GM19043 (cell line): ENCODE results near the gene EPAS1.

Experiments
- ATAC-seq: cut with Tn5 transposase; IDR thresholded peaks from one replicate; pipeline ENCODE4 v1.9.1; 2021; ENCODE audit warnings: low read depth; ENCODE audit not compliant: unreplicated experiment

Gene EPAS1

DNA sequence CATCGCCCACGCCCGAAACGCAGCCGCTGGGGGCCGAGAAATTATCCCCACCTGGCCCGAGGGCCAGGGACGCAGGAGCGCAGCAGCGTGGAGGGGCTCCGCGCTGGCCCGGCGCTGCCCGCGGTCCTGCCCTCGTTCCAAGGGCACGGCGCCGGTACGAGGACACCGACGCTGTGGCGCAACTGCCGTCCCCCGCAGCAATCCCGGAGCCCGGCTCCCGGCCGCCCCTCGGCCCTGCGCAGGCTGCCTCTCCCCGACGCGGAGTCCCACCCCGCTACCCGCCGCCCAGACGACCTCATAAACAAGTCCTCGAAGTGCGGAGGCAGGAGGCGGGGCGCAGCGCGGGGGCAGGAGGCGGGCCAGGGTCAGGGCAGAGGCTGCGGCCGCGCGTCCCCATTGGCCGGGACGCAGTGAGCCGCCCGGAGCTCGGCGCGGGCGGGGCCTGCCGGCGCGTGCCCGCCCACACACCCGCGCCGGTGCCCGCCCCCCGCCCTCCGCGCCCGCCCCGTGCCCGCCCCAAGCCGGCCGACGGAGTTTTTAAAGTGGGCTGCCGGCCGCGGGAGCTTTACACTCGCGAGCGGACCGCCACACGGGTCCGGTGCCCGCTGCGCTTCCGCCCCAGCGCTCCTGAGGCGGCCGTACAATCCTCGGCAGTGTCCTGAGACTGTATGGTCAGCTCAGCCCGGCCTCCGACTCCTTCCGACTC is at the start of gene EPAS1:
EPAS1 (plus strand) TSS at position 568 of the 706 bp plus-strand sequence. CDS start 505 bp downstream, outside the sequence.
- peak; percentile 84 for ATAC-seq

DNA sequence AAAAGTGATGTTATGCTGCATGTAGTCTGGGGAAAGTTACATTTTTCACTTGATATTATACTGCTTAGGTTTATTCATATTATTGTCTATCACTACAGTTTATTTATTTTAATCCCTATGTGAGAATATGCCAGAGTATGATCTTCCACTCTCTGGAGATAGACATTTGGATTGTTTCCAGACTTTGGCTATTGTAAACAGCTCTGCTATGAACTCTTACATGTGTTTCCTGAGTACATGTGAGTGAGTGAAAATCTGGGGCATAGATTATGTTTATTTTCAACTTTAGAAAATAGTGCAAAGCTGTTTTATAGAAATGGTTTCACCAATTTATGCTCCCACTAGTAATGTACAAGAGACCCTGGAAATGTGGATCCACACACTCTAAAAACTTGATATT is 49.0 kb upstream of the EPAS1 start:
- no peak for ATAC-seq

DNA sequence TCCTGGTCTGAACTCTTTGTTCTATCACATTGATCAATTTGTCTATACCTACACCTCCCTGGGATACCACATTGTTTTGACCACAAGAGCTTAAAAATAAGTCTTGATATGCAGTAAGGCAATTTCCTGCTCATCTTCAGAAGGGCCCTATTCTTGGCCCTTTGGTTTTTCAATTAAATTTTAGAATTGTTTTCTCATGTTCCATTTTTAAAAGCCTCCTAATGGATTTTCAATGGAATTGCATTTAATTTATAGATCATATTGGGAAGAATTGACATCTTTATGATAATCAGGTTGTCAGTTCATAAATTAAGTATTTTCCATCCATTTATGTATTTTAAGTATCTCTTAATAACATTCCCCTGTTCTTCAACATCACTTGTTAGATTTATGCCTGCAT is 47.6 kb upstream of the EPAS1 start:
- no peak for ATAC-seq

DNA sequence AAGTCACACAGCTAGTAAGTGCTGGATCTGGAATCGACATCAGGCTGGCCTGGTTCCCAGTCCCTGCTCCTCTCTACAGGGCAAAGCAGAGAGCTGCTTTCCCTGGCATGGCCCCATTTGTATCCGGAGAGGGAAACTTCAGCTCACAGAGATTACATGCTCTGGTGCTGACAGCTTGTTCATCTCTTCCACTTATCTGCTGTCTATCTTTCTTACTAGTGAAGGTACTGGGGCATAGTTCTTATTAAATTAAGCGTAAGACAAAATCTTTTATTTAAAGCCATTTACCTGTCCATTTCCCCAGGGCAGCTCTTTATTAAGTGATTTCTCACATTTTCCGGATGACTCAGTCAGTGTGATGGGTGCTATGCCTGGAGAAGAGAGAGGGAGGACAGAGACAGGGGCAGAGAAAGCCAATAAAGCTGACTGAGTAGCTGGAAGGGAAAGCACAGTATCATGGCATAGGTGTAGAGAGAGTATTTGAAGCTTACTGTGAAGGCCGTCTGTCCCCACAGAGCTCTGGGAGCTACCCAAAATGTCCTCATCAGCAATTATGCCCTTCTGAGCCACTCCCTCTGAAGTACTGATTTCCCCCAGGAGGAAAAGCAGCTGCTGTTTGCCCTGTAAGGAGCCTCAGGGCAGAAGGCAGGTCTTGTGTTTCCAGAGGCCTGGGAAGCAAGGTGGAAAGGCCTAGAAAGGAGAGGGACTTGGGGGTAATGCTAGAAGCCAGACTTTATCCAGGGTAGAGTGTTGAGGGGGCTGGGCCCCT is 44.1 kb upstream of the EPAS1 start:
- ATAC-seq: no peak

DNA sequence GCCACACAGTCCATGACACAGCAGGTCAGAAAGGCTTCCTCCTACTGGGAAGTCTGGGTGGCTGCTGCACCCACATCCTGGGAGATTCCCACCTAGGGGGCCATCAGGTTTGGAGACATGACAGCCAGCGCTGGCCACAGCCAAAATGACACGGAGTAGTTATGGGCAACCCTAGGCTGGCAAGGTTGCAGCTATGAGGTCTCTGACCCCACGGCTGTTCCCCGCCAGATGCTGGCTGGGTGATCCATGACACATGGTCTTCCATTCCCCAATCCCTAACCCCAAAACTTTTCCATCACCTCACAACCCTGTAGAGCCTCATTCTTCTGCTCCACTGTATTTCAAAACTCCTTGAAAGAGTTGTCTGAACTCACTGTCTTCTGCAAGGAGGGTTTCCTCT is 42.7 kb upstream of the EPAS1 start:
- no peak for ATAC-seq

DNA sequence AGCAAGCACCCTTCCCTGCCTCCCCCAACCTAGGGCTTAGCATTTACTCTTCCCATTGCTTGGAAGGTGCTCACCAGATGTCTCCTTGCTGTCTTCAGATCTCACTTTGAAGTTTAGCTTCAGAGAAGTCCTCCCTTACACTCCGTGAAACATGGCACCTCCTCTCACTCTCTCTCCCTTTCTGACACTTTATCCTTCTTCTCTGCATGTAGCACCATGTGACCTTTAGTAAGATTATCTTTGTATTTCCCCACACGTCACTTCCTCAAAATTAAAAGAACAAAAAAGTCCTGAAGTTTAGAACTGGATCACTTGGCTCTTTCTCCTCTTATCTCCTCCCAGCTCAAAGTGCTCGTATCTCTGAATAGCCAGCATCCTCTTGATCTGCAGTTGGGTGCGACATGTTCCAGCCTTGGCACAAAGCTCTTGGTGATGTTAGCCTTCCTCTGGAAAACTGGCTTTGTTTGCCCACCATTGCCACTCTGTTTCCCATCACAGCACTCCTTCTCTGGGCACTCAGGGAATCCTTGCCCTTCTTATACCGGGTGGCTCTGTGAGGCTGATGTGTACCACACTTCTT is 40.6 kb upstream of the EPAS1 start:
- ATAC-seq: no peak

DNA sequence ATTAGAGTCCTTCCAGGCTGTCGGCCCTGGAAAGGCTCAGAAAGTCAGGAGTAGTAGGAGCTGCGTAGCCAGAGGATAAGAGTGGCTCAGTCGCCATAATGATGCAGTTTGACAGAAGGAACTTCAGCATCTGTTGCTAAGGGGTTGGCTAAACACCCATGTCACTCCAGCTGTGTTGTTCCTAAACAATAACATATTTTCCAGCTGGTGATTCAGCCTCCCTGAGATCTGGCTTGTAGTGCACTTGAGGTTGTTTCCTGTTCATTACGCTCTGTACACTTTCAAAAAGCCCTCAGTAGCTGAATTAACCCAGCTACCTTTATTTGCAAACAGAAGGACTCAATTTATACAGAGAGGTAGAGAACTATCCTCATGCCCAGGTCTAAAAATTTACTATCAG is 39.7 kb upstream of the EPAS1 start:
- ATAC-seq: no peak

DNA sequence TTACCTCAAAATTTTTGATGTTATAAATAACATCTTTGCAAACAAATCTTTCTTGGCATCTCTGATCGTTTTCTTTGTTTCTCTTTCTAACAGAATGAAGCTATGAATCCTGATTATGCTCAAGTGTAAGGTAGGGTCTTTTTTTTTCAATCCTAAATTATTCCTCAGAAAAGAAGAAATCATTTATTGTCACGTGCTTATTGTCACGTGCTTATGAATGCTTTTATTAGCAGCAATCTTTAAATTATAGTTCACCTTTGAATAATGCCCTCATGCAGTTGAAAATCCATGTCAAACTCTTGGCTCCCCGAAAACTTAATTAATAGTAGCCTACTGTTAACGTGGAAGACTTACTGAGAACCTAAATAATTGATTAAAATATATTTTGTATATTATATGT is 39.2 kb upstream of the EPAS1 start:
- no peak for ATAC-seq

DNA sequence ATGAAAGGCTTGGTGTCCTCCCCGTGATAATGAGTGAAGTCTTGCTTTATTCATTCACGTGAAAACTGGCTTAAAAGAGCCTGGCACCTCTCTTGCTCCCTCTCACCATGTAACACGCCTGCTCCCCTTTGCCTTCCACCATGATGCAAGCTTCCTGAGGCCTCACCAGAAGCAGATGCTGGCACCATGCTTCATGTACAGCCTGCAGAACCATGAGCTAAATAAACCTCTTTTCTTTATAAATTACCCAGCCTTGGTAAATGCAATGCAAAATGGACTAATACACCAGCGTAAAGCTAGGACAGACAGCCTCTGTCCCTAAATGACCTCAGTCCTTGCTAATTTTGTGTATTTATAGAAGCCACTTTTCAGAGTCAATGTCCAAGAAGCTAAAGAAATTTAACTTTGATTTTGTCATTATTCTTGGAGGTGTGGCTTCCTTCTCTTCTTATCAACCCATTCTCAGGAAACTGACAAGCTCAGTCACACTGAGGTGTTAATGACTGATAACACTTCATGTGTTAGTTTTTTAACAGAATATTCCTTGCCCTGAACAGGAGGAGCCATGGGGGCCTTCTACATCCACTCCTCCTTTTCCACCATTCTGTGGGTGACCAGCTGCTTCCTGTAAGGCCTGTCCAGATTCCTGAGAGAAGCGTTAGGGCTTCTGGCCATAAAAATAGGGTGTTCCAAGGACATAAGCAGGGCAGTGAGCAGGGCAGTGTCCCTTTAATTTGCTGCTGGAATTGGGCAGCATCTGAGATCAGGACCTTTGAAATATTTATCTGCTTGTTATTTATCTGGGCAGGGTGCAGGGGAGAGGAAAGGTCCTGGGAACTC is 38.0 kb upstream of the EPAS1 start:
- no peak for ATAC-seq

DNA sequence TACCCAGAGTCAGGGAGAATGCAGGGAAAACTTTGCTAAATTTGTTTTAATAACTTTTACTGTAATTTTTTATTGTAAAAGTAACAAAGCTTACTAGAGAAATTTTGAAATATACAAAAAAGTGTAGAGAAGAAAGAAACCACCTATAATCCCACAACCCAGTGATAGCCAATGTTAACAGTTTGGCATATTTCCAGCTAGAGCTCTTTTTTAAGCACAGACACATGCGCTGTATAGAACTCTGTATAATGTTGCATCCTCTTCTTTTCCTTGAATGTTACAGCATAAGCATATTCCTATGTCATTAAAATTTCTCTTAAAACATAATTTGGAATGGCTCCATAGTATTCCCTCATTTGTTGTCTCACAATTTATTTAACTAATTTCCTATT is 37.4 kb upstream of the EPAS1 start:
- no peak for ATAC-seq

DNA sequence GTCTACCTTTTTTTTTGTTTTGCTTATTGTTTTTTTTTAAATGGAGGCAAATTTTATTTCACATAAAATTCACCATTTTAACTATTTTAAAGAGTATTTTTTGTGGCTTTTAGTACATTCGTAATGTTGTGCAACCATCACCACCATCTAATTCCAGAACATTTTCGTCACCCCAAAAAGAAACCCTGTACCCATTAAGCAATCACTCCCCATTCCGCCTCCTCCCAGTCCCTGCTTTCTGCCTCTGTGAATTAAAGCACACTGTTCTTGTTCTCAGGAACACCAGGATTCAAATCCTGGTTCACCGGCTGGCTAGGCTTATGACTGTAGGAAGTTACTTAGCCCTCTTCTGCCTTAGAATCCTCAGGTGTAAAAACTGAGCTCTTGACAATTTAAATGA is 36.9 kb upstream of the EPAS1 start:
- no peak for ATAC-seq

DNA sequence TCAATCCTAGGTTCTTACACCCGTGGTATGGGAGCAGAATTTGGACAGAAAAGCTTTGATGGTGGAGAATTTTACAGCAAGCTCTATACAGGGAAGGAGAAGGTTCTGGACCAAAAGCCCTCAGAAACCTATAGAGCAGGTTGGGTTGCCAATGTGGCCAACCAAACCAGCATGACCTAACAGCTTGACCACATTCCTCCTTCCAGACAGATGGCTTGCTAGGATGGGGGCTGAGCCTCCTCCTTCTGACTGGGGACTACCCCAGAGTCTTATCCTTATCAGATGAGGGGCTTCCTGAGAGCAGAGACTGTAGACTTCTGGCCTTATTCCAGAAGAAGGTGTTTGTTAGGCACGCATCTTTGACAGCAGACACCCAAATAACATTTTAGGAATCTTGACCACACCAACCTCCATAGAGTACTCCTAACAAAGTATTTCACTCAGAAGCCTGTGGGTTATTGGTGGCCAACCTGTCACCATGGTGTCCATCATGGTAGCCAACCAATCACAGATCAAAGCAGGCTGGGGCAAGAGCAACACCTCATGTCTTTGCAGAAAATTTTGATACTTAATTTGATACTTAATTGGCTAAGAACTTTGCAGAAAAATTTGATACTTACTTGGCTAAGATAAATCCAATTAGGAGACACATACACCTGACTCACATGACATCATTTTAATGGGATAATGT is 34.8 kb upstream of the EPAS1 start:
- ATAC-seq: no peak

DNA sequence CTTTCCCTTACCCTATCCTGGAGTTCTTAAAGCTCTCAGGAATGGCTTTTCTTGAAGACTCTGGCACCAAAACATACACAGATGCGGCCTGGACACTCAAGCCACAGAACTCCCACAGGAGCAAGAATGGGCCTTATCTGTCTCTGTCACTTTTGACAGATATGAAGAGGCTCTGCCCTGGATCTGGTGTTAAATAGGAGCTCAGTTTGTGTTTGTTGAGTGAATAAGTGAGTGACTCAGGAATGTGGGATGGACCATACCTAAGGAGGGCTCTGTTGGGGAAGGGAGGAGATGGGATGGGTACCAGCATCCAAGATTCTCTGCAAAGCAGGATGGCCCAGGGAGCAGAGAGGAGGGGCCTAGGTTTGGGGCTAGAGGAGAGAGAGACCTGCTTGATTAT is 33.9 kb upstream of the EPAS1 start:
- ATAC-seq: no peak

DNA sequence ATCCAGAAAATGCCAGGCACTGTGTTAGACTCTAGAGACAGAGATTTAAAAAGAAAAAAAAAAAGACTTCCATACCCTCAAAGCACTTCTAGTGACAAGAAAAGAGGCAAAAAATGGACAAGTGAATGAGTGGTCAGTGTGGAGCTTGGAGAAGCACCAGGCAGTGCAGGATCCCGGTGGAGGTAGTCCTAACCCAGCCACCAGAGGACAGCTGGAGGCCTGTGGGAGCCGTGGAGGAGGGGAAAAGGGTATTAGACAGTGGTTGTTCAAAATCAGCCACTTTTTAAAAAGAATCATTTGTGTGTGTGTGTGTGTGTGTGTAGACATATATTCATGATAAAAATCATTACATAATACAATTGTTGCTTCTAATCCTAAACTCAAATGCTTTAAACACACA is 32.8 kb upstream of the EPAS1 start:
- ATAC-seq: no peak

DNA sequence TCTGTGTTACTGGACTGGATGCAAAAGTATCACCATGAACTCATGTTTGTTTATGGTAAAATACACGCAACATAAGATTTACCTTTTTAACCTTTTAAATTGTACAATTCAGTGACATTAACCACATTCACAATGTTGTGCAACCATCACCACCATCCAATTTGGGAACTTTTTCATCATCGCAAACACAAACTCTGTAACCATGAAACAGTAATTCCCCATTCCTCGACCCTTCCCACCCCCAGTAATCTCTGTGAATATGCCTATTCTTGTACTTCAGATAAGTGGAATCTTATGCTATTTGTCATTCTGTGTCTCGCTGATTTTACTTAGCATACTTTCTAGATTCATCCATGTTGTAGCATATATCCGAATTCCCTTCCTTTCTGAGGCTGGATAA is 31.1 kb upstream of the EPAS1 start:
- ATAC-seq: no peak

DNA sequence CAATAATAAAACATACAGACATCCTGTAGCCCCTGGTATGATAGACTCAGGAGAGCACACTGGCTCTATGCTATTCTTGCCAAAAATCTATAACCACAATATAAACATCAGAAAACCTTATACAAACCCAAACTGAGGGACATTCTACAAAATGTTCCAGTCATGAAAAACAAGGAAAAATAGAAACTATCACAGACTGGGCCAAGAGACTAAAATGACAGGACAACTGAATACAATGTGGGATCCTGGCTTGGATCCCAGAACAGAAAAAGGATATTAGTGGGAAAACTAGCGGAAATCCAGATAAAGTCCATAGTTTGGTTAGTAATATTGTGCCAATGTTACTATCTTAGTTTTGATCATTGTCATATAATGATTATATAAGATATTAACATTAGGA is 29.6 kb upstream of the EPAS1 start:
- ATAC-seq: no peak

DNA sequence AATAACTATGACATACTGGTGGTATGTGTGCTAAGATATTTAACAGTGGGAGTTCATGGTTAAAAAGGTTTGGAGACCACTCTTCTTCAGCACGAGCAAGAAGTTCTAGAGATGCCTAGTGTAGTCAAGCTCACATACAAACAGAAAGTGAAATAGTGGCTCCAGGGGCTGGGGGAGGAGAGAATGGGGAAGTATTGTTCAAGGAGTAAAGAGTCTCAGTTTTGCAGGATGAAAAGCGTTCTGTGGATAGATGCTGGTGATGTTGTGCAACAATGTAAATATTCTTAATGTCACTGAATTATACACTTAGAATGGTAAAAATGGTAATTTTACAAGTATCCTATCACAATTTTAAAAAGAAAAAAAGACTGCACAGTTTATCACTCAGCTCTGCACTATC is 29.0 kb upstream of the EPAS1 start:
- ATAC-seq: peak; percentile 55

DNA sequence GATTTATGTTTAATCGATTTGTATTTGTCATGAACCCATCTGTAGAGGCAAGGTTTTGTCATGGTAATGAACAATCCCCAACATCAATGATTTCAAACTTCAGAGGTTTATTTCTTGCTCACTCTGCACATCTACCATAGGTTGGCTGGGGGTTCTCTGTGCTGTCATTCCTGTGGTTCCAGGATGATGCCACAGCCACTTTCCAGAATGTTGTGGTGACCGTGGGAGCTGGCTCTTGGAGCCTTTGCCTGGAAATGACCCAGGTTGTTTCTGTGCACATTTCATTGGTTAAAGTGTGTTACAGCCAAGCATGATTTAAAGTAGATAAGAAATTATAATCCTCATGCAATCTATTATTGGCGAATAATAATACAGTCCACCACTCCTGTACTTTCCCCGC is 28.2 kb upstream of the EPAS1 start:
- ATAC-seq: no peak

DNA sequence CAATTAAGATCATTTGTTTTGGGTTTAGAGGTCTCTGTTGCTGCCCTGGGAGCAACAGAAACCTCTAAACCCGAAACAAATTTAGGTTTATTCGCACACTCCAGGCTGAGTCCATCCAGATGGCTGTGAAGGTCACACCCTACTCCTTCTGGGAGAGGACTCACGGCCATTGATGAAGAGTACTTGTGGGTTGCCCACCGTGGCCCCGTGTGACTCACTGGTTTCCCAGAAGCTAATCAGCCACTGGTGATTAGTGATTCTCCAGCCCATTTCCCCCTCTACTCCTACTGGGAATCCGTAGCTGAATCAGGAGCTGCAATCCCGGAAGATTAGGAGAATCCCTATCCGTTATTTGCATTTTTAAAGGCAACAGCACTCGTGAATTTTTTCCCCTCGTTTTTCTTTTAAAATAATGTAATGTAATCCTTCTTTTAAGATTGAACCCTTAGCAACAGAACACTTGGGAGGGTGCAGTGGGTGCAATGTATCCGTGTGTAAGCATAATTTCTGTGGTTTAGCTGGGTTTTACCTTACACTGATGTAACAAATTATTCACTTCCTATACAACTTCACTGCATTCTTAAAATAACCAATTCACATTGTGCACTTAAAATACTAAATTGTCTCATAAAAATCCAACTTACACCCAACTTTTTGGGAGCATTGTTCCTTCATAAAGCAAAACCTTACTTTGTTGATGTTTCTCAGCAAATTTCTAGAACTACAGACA is 27.5 kb upstream of the EPAS1 start:
- no peak for ATAC-seq

DNA sequence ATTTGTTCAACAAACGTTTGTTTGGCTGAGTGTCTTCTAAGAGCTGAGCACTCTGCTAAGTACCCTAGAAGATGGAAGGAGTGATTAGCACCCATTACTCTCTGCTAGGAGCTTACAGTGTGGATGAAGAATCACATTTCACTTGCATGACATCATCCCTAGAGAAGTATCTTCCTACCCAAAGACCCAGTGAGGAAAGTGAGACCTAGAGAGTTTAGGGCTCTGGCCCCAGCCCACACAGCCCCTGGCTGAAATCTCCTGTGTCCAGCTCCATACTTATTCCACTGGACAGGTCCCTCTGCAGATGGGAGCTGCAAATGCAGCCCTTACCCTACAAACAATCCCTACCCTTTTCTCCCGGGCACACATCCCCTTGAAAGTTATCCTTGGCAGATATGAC is 26.8 kb upstream of the EPAS1 start:
- no peak for ATAC-seq
